ENCODE measurements around the gene TOLLIP. TPM values are rescaled to one million over a fixed set of nuclear protein-coding genes. Genes with fewer than 3 reads are reported as not detected.
A peak's percentile ranks its signal among the peaks of the same experiment; 100 is the strongest.

Gene TOLLIP
- total and polyA plus RNA-seq, 10 donors = 16.1 to 67.4 (median 46.2) TPM

GRCh38 chr11:1281326-1281973 lies 28.0 kb downstream of the TOLLIP start:
- peak overlapping the region in 6 of 8 donors; percentile 45 to 64 (median 54) for H3K27ac ChIP-seq

GRCh38 chr11:1280116-1281035 lies 29.1 kb downstream of the TOLLIP start:
- DNase-seq = peak; percentile 70
- WGBS, 5 donors = 91 to 96% (median 95%) methylated on average over 45 to 46 of the region's 46 CpGs
- H3K27ac ChIP-seq = no peak overlapping the region
- H3K4me3 ChIP-seq = no peak overlapping the region
- H3K27me3 ChIP-seq (replicated peaks in 1 of 7) = no peaks in the 10 kb centered on the region
- no peaks in the 10 kb centered on the region for H3K9me3 ChIP-seq
- intact Hi-C loops (cut with DNase I; ENCODE audit: low total_unique reads) = no loop called here
- peaks cover 0 to 15% (median 7%) of the 10 kb centered on the region in 6 donors for H3K4me1 ChIP-seq
- TF ChIP-seq POLR2A (IDR thresholded peaks at IDR 0.05) = no peak
- TF ChIP-seq POLR2AphosphoS5 (IDR thresholded peaks at IDR 0.05) = peak in 1 of 3 donors; percentile 23
- peaks cover 0 to 100% (median 85%) of the 10 kb centered on the region in 6 donors for H3K36me3 ChIP-seq

More at GRCh38 chr11:1281326-1281973, 28.0 kb downstream of the TOLLIP start:
- Histone ChIP-seq H3K9me3 (no peaks in the 10 kb centered on the region), H3K27me3 (replicated peaks in 1 of 7) (no peaks in the 10 kb centered on the region), H3K4me3 (no peak overlapping the region), H3K36me3 (peaks cover 0 to 100% (median 85%) of the 10 kb centered on the region in 6 donors), H3K4me1 (peaks cover 0 to 15% (median 7%) of the 10 kb centered on the region in 6 donors)
- intact Hi-C loops (cut with DNase I; ENCODE audit: low total_unique reads) = no loop called here
- 81 to 91% (median 89%) methylated on average over 17 to 33 of the region's 33 CpGs for WGBS, 5 donors
- TF ChIP-seq CTCF (IDR thresholded peaks at IDR 0.05 in 8 of 11, conservative IDR thresholded peaks at IDR 0.05 in 3 of 11) (no peak), POLR2AphosphoS5 (IDR thresholded peaks at IDR 0.05) (peak in 2 of 3 donors; percentile 18 to 62), POLR2A (IDR thresholded peaks at IDR 0.05) (no peak)
- peak; percentile 59 for DNase-seq

- Histone ChIP-seq H3K4me3 (no peak overlapping the region), H3K36me3 (peaks cover 0 to 100% (median 84%) of the 10 kb centered on the region in 6 donors), H3K4me1 (peaks cover 0 to 15% (median 7%) of the 10 kb centered on the region in 6 donors), H3K27me3 (replicated peaks in 1 of 7) (no peaks in the 10 kb centered on the region), H3K27ac (no peak overlapping the region), H3K9me3 (no peaks in the 10 kb centered on the region)
- intact Hi-C loops (cut with DNase I; ENCODE audit: low total_unique reads) = no loop called here
- TF ChIP-seq POLR2A (IDR thresholded peaks at IDR 0.05) (no peak), CTCF (IDR thresholded peaks at IDR 0.05 in 8 of 11, conservative IDR thresholded peaks at IDR 0.05 in 3 of 11) (no peak), POLR2AphosphoS5 (IDR thresholded peaks at IDR 0.05) (no peak)
- 96 to 99% (median 97%) methylated on average over 14 of the region's 14 CpGs for WGBS, 5 donors
- DNase-seq = peak; percentile 56
Measured at GRCh38 chr11:1279674-1280055, 29.8 kb downstream of the TOLLIP start.

- no peaks in the 10 kb centered on the region for H3K9me3 ChIP-seq
- H3K27ac ChIP-seq = no peak overlapping the region
- TF ChIP-seq POLR2A (IDR thresholded peaks at IDR 0.05) = no peak
- TF ChIP-seq CTCF (IDR thresholded peaks at IDR 0.05 in 8 of 11, conservative IDR thresholded peaks at IDR 0.05 in 3 of 11) = no peak
- TF ChIP-seq POLR2AphosphoS5 (IDR thresholded peaks at IDR 0.05) = peak in 1 of 3 donors; percentile 28
- H3K4me1 ChIP-seq = peaks cover 0 to 15% (median 7%) of the 10 kb centered on the region in 6 donors
- no peaks in the 10 kb centered on the region for H3K27me3 ChIP-seq (replicated peaks in 1 of 7)
- peak; percentile 64 for DNase-seq
- peaks cover 0 to 100% (median 84%) of the 10 kb centered on the region in 6 donors for H3K36me3 ChIP-seq
- intact Hi-C loops (cut with DNase I; ENCODE audit: low total_unique reads) = no loop called here
- no peak overlapping the region for H3K4me3 ChIP-seq
- 91 to 96% (median 95%) methylated on average over 38 to 40 of the region's 40 CpGs for WGBS, 5 donors
Measured at GRCh38 chr11:1278766-1279673, 30.4 kb downstream of the TOLLIP start.
